ENCODE results near the gene DCANP1. TPM values are rescaled to one million over a fixed set of nuclear protein-coding genes. Genes with fewer than 3 reads are reported as not detected.

Gene DCANP1
- total RNA-seq, 1 experiment from 2014 or later: not detected

DNA sequence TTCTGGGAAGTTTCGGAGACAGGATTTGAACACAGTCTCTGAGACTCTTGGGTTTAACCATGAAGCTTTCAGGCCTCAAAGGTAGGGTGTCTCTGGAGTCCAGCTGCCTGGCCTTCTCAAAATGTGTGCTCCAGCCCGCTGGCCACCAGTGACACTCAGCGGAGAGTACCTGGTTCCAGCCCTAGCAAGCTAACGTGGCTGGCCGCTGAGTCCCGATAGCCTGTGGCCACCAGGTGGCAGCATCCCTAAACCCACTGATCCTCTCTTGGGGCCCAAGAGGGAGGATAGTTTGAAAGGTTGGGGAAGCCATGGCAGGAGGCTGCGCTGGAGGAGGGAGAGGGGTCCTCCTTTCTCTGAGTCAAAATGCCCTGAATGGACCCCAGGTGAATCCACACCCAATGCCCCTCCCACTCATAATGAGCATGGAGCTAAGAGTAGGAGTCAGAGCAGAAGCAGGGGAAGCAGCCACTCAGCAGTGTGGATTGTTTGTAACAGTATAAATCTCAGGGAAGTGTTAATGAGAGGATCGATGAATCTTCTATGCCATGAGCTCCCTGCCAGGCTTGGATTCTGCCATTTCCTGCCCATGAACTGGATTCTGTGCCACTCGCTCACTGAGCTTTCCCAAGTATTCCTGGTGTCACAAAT lies 10.4 kb upstream of the DCANP1 start:
- peak; percentile 74 for DNase-seq (ENCODE audit: low spot score)

- no peak for DNase-seq (ENCODE audit: low spot score)
Observed at GRCh38 chr5:135456238-135457099, 9.3 kb upstream of the DCANP1 start.

DNA sequence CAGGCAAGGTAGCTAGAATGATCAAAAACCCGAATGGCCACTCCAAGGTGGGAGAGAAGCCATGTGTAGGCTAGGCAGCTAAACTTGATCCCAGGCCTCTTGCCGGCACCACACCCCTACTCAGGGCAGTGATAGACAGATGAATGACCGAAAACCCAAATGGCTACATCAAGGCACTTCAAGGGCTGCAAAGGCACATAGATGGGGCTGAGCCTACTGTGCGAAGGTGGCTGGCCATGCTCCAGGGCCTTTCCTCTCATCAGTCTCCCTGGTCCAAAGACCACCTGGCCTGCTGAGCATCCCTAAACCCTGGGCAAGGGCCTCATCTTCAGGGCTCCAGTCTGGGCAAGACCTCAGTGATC lies 8.7 kb upstream of the DCANP1 start:
- DNase-seq (ENCODE audit: low spot score): no peak

DNA sequence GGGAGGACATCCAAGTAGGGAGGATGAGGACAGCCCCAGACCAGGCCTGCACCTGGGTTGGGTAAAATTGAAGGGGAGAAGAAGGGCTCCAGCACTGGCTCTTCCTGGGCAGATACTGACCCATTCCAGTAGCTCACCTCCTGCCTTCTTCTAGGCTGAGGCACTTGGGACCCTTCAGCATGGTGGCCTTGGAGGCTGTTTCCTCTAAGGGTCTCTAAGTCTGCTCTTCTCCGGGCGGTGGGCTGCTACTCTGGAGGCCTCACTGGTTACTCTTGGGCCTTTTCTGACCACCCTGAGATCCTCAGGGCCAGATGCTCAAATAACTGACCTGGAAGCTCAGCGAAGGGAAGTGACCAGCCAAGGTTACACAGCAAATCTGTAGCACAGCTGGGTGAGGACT lies 7.8 kb upstream of the DCANP1 start:
- no peak for DNase-seq (ENCODE audit: low spot score)

- no peak for DNase-seq (ENCODE audit: low spot score)
Observed at GRCh38 chr5:135453613-135454012, 6.5 kb upstream of the DCANP1 start.

DNA sequence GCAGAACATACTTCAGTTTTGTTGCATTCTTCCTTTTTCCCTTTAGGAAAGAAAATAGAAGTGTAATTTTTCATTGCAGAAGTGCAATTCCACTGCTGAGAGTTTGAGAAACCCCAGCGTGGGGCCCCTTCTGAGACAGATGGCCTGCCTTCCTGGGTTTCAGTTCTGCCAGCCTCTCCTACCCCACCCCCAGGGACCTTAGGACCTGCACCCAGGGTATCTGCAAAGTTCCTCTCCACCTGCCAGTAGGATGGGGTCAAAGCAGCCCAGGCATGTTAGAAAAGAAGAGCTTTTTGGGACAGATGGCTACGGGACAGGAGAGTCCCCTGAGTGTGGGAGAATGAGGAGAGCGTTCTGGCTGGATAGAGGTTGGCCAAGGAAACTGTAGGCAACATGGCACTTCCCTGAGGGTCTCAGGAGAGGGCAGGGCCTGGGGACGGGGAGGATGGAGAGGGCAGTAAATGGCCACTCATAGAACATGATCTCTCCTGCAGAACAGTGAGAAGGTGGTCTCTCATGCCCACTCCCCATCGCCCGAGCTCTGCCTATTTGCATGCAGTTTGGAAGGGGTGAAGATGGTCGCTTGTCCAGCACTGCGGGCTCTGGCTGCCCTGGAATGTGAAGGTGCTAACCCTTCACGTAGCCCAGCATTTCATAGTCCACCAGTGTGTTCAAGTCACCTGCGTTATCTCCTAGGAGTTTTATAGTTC lies 5.3 kb upstream of the DCANP1 start, which contains the start of gene TIFAB:
TSS of gene TIFAB (minus strand) at position 31 of the 710 bp plus-strand sequence. CDS start 2,412 bp downstream, outside the sequence.
- DNase-seq (ENCODE audit: low spot score): no peak

DNA sequence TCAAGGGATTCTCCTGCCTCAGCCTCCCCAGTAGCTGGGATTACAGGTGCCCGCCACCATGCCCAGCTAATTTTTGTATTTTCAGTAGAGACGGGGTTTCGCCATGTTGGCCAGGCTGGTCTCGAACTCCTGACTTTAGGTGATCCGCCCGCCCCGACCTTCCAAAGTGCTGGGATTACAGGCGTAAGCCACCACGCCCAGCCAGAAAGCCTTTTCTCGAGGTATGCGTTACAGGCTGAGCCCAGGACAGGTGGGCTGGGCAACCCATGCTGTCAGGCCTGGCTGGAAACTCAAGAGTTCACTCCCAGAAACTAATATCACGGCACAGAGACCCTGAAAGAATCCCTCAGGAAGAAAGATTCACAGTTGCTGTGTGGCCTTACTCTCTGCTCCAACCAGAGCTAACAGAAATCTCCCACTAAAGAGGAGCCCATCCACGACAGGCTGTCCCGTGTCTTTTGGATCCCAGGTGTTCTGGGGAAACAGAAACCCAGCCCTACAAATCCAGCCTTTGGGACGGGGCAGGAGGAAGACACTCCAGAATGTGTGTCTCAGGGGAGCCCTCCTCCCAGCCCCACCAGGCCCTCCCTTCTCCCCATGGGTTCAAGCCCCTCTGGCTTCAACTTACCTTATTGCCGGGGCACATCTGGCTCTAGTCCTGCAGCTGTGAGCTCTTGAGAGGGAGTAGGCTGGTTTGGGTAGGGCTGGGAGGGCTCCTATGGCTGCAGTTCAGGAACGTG lies 4.6 kb upstream of the DCANP1 start:
- no peak for DNase-seq (ENCODE audit: low spot score)

DNA sequence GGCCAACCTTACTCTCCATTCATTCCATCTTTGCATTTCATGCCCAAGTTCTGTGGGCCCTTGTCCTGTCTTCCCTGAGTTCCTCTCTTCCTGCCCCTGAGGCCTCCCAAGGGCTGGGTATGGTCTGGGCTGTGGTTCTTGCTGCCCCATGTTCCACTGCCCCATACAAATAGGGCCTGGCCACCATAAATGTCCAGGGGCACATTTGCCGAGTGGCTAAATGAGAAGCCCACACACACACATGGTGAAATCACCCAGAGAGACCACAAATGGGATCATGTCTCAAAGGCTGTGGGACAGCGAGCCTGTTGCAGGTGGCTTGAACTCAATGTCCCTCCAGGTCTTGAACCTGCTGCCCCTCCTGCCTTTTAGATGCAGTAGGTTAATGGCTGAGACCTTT lies 3.8 kb upstream of the DCANP1 start:
- DNase-seq (ENCODE audit: low spot score): no peak

DNA sequence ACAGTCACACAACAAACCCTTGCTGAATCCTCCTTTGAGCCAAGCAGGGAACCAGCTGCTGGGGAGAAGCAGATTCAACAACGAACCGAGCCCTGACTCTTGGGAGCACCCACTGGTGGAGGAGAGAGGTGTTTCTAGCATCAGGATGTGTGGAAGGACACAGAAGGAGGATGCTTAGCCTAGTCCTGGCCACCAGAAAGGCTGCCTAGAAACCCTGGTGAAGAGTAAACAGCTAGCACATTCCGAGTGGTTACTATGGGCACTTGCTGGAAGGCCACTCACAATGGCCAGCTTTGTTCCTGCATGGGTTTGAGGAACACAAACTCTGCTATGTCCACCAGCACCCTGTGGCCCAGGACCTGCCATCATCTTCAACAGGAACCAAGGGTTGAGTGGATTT lies 3.2 kb upstream of the DCANP1 start:
- no peak for DNase-seq (ENCODE audit: low spot score)

DNA sequence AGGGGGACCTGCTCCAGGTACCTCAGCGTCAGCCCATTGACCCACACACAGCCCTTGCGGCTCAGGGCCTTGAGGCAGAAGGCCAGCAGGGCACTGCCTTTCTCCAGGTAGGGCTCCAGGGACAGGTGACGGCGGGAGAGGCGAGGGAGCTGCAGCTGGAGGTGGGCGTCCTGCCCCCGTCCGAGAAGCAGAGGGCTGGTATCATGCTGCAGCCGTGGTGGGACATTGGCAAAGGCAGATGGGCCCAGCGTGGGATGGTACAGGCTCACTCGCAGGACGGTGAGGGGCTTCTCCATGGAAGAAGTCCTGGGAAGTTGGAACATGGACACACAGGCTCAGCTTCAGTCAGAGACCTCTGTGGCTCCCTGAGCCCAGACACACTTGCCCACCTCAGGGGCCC lies 2.5 kb upstream of the DCANP1 start:
- DNase-seq (ENCODE audit: low spot score): no peak

DNA sequence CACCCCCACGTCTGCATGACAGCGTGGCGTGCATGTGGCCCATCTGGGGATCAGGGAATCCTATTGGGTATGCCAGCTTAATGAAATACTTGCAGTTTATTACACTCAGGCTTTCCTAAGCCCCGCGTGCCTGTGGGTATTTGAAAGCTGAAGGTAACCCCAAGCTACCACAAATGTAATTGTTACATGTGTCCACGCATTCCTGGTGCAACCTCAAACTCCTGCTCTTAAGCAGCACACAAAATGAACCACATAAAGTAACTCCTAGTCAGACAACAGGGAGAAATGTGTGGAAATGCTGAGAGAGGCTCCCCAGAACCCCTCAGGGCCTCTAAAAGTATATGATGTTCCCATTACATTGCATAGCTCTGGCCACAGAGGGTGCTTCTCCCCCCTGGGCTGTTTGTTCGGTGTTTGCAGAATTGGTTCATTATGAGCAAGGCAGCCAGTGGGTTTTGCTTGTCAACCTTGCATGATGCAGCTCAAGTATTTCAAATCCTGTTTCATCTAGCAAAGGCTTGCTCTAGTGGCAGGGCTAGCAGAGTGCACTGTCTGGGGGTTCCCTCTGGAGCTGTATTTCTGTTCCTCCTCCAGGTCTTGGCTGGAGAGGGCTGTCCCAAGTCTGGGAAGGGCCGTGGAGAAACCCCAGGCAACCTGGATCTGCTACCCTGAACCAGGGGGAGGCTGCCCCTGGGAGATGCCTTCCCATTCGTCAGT lies 1.8 kb upstream of the DCANP1 start:
- DNase-seq (ENCODE audit: low spot score): no peak

DNA sequence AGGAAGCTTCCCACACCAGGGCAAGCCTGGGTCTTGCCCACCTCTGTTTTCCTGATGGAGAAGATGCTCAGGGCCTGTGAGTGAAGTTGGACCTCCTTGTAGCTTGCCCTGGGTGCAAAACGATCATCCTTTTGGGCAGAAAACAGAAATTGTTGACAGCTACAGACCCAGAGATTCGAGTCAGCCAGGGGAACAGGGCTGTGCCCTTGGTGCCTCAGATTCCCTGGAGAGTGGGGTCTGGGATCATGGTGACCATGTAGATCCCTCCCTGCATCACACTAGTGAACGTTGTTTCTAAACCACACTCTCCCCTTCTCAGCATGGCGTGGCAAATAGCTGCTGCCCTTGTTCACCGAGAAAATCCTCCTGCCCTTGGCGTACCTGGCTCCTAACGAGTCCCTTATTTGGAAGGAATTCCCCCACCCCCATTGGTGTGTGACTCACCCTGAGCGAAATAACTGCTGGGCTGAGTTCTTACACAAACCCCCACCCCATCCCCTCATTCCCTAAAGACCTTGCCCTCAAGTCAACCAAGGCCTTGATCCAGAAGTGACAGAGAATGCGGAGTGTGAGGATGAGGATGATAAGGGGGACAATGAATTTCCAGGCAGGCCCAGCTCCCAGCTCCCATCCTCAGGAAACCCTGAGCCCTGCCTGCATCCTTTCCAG lies 1.1 kb upstream of the DCANP1 start:
- no peak for DNase-seq (ENCODE audit: low spot score)

- no peak for DNase-seq (ENCODE audit: low spot score)
Observed at GRCh38 chr5:135446615-135447014, 533 bp downstream of the DCANP1 start.

DNA sequence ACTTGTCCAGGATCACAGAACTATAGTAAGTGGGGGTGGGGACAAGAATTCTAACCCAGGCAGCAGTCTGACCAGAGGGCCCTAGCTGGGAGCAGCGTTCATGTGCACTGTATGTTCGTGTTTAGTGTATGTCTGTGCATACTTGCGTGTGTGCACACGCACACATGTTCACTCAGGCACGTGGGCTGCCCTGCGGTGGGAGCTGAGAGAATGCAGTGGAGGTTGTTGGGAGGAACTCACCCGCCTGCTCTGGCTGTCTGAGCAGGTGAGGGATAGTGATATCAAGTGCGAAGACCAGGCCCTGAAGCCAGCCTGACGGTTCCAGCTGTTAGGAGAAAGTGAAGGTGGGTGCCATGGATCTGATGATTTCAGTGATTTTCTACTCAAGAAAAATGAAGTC lies 942 bp downstream of the DCANP1 start:
- DNase-seq (ENCODE audit: low spot score): no peak

DNA sequence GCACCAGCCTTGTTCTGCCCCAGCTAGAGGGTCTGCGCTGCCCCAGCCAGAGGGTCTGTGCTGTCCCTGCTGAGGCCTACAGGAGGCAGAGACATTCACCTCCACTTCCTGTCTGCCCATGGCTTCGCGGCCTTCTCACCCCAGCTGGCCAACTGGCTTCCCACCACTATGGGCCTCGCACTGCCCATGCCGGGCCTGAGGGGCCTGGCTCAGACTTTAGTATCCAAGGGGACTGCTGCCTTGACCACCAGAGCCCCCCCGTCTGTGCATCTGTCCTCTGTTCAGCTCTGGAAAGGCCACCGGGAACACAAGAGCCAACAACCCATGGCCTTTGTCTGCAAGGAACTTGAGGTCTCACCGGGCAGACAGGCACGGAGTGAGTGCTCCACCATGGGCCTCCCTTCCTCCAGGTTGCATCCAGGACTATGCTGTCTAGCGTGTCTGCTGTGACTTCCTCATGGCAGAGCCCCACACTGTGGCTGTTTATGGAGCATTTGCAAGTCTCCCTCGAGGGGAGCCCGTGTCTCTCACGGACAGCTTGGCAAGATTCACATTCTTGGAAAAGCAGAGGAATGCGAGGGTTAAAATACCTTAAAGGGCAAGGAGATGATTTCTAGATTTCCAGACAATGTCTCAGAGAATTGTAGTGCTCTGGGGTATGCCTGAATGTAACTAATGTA lies 1.7 kb downstream of the DCANP1 start:
- DNase-seq (ENCODE audit: low spot score): no peak

DNA sequence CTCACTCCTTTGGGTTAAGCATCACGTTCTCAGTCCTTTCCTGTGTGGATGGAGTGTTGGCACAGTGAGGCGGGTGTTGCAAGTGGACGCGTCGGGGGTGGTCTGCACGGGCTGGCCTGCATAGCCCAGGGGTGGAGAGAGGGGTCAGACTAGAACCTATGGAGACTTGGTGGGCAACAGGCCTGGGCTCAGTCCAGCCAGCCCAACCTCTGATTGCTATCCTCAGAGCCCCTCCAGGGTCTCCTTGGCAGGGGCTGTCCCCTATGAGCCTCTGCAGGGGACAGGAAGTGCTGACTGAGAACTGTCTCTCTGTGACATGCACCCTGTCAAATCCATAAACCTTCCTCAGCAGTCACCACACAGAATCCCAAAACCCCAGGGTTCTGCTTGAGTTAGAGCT lies 2.3 kb downstream of the DCANP1 start:
- DNase-seq (ENCODE audit: low spot score): no peak

- DNase-seq (ENCODE audit: low spot score): no peak
Observed at GRCh38 chr5:135444360-135444759, 2.8 kb downstream of the DCANP1 start.

DNA sequence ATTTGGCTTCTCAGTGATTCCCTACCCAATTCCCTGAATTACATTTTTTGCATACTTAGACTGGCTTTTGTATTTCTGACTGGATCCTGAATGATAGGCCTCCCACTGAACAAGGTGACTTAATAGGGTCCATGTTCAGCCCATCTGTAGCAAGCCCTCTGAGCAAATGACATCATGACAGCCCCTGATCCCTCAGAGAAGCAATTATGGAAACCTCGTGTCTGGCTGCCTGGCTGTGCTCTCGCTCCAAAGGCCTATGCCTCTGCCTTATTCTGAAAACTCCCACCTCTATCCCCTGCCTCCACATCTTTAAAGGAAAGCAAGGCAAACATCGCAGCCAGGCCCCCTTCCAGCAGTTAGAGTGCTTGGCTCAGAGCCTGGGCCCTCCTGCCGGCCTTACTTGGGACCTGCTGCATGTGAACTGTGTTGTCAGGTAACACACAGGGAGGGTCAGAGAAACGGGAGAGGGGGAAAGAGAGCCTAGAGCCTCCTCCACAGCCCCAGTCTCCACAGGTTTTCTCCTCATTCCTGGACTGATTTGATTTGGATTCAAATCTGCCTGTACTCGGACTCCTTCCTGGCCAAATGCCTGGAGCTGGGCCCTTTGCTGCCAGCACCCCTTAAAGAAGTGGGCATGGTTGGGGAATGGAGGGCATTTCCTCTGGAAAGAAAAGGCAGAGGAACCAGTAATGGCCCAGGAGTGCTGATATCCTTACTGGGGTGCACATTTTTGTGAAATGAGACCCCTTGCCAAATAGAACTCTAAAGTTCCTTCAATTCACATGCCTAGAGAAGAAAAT lies 3.8 kb downstream of the DCANP1 start:
- DNase-seq (ENCODE audit: low spot score): no peak
